IMR-90 (cell line): Measurements from ENCODE around the gene SEMA4B. TPM values are rescaled to one million over a fixed set of nuclear protein-coding genes. Genes with fewer than 3 reads are reported as not detected.

Experiments
- ATAC-seq: fragments of 200-7000 bp; cut with Tn5 transposase; 2 replicates; pipeline ENCODE4 v1.9.1; 2020; ENCODE audit warnings: low read depth, mild to moderate bottlenecking, moderate library complexity
- BruUV-seq: library from RNA; stranded (reverse); fragments of 400-500 nt; replicated peaks from 2 replicates; lab custom pipeline; 2021; lab: Mats Ljungman, UMichigan
- CTCF ChIA-PET: fragments of 300-600 bp; formaldehyde crosslinking; extraction: SDS; loops from one replicate; lab custom pipeline; 2021; ENCODE audit warnings: antibody characterized with exemption; lab: Yijun Ruan, JAX
- POLR2A ChIA-PET: fragments of 300-600 bp; sonication (Branson Sonifier 250); formaldehyde crosslinking; loops from one replicate; lab custom pipeline; 2022; ENCODE audit warnings: antibody characterized with exemption; ENCODE audit not compliant: unreplicated experiment; lab: Charles Lee
- DNase-seq: peaks from one replicate; pipeline ENCODE4 v3.0.0; 2013
- H2AFZ ChIP-seq: replicated peaks from 2 replicates; pipeline ENCODE3; 2013; ENCODE audit warnings: low read length, mild to moderate bottlenecking; ENCODE audit not compliant: poor library complexity
- H2AK5ac ChIP-seq: 2 replicates; pipeline ENCODE4 v1.6.1; 2013; ENCODE audit warnings: low read depth, low read length, inconsistent platforms
- H2AK9ac ChIP-seq: replicated peaks from 2 replicates; pipeline ENCODE3; 2013; ENCODE audit warnings: mild to moderate bottlenecking, low read depth, low read length, moderate library complexity; ENCODE audit not compliant: poor library complexity
- H2BK120ac ChIP-seq: 2 replicates; pipeline ENCODE4 v1.6.1; 2013; ENCODE audit warnings: low read depth, low read length, inconsistent platforms
- H2BK15ac ChIP-seq: 3 replicates; pipeline ENCODE4 v1.6.1; 2013; ENCODE audit warnings: low read depth, low read length, inconsistent platforms
- H2BK20ac ChIP-seq: 2 replicates; pipeline ENCODE4 v1.6.1; 2013; ENCODE audit warnings: low read depth, mild to moderate bottlenecking, inconsistent platforms, low read length, moderate library complexity
- H2BK5ac ChIP-seq: 2 replicates; pipeline ENCODE4 v1.6.1; 2013; ENCODE audit warnings: mild to moderate bottlenecking, low read depth, low read length, inconsistent platforms; ENCODE audit not compliant: poor library complexity, severe bottlenecking
- H3K14ac ChIP-seq: replicated peaks from 2 replicates; pipeline ENCODE4 v1.6.1; 2013; ENCODE audit warnings: low read depth, low read length, inconsistent platforms
- H3K18ac ChIP-seq: 2 replicates; pipeline ENCODE4 v1.6.1; 2013; ENCODE audit warnings: low read depth, low read length, control low read depth
- H3K23ac ChIP-seq: 2 replicates; pipeline ENCODE4 v1.6.1; 2013; ENCODE audit warnings: low read depth, low read length, inconsistent platforms
- H3K27ac ChIP-seq: 2 replicates; pipeline ENCODE4 v1.5.1; 2013; ENCODE audit warnings: mild to moderate bottlenecking, control low read depth, low read length; ENCODE audit not compliant: insufficient read depth
- H3K27me3 ChIP-seq: 2 replicates; pipeline ENCODE4 v1.6.1; 2013; ENCODE audit warnings: low read length; ENCODE audit not compliant: control insufficient read depth, insufficient read depth
- H3K36me3 ChIP-seq: 2 replicates; pipeline ENCODE4 v1.6.1; 2013; ENCODE audit warnings: low read length, mixed read lengths; ENCODE audit not compliant: control insufficient read depth, insufficient read depth
- H3K4ac ChIP-seq: 2 replicates; pipeline ENCODE4 v1.6.1; 2013; ENCODE audit warnings: low read depth, low read length, inconsistent platforms
- H3K4me1 ChIP-seq: 2 replicates; pipeline ENCODE4 v1.6.1; 2013; ENCODE audit warnings: low read length, mixed read lengths; ENCODE audit not compliant: control insufficient read depth, insufficient read depth
- H3K4me2 ChIP-seq: 2 replicates; pipeline ENCODE4 v1.6.1; 2013; ENCODE audit warnings: low read depth, mild to moderate bottlenecking, control low read depth, low read length, moderate library complexity
- H3K4me3 ChIP-seq: 2 replicates; pipeline ENCODE4 v1.5.1; 2013; ENCODE audit warnings: low read depth, mild to moderate bottlenecking, control low read depth, low read length, moderate library complexity; ENCODE audit not compliant: insufficient read depth
- H3K56ac ChIP-seq: 2 replicates; pipeline ENCODE4 v1.6.1; 2013; ENCODE audit warnings: low read length, inconsistent platforms; ENCODE audit not compliant: insufficient read depth; ENCODE audit errors: extremely low read depth
- H3K79me1 ChIP-seq, 2 experiments: 2 replicates each; pipeline ENCODE4 v1.6.1; 2013; ENCODE audit warnings: low read length in 2 of 2, inconsistent platforms in 1 of 2, low read depth in 1 of 2
- H3K9ac ChIP-seq: 2 replicates; pipeline ENCODE4 v1.6.1; 2013; ENCODE audit warnings: low read depth, low read length, control low read depth
- H3K9me1 ChIP-seq: 2 replicates; pipeline ENCODE4 v1.6.1; 2013; ENCODE audit warnings: low read length, inconsistent platforms; ENCODE audit not compliant: insufficient read depth
- H3K9me3 ChIP-seq: 2 replicates; pipeline ENCODE4 v1.6.1; 2013; ENCODE audit warnings: low read length; ENCODE audit not compliant: control insufficient read depth, insufficient read depth
- H4K20me1 ChIP-seq: 2 replicates; pipeline ENCODE4 v1.6.1; 2013; ENCODE audit warnings: low read length, inconsistent platforms; ENCODE audit not compliant: insufficient read depth
- H4K5ac ChIP-seq: 2 replicates; pipeline ENCODE4 v1.6.1; 2013; ENCODE audit warnings: mild to moderate bottlenecking, low read depth, low read length, control low read depth
- H4K8ac ChIP-seq, 2 experiments: 2 replicates each; pipeline ENCODE4 v1.6.1; 2013; ENCODE audit warnings: low read depth in 2 of 2, low read length in 2 of 2, control low read depth in 1 of 2, inconsistent platforms in 1 of 2
- H4K91ac ChIP-seq: 2 replicates; pipeline ENCODE4 v1.6.1; 2013; ENCODE audit warnings: low read depth, low read length, inconsistent platforms; ENCODE audit not compliant: insufficient read depth
- CHD1 ChIP-seq: IDR thresholded peaks from 2 replicates; pipeline ENCODE4 v1.6.1; 2012; ENCODE audit warnings: low read depth, low read length, improper control_type of control experiment
- FOS ChIP-seq: fragments of 150-350 bp; IDR thresholded peaks from 2 replicates; pipeline ENCODE4 v1.6.1; 2016; ENCODE audit warnings: low read depth, low read length
- MAFK ChIP-seq: IDR thresholded peaks from 2 replicates; pipeline ENCODE4 v1.6.1; 2012; ENCODE audit warnings: low read depth, low read length, improper control_type of control experiment
- MXI1 ChIP-seq: IDR thresholded peaks from 2 replicates; pipeline ENCODE4 v1.6.1; 2012; ENCODE audit warnings: low read depth, mild to moderate bottlenecking, low read length, moderate library complexity, borderline replicate concordance
- WGBS, 2 experiments: methylation state at CpG; one replicate each; pipeline versions ENCODE4 v1.1.5 to v1.1.7; 2013; ENCODE audit warnings: missing lambda C conversion rate in 2 of 2; ENCODE audit not compliant: insufficient read length in 1 of 2; ENCODE audit errors: extremely low coverage in 2 of 2; 5-methylcytosine and 5-hydroxymethylcytosine counted together
- dilution Hi-C: fragments of 300-500 bp; cut with HindIII; formaldehyde crosslinking; loops from one replicate; pipeline ENCODE4 v1.14.3; 2018; ENCODE audit warnings: low sequenced_read_pairs; ENCODE audit not compliant: unreplicated experiment
- in situ Hi-C: fragments of 300-500 bp; cut with MboI; formaldehyde crosslinking; loops from 3 replicates; pipeline ENCODE4 v1.14.3; 2019; ENCODE audit warnings: low sequenced_read_pairs, inconsistent platforms, mixed read lengths
- intact Hi-C: fragments of 100-400 bp; cut with micrococcal nuclease; formaldehyde crosslinking; loops from 2 replicates; pipeline ENCODE4 v1.10.0; 2022
- polyA plus RNA-seq, 3 experiments: library from polyadenylated mRNA; depleted of rRNA; stranded (reverse); fragments of >200 nt; gene quantifications; 2 replicates each; pipeline ENCODE4 v1.2.3, GENCODE V29; 2012; ENCODE audit warnings: low replicate concordance in 1 of 3
- total RNA-seq: library from RNA; depleted of rRNA; stranded (reverse); fragments of >200 nt; gene quantifications from 2 replicates; pipeline ENCODE4 v1.2.3, GENCODE V29; 2012
- TF ChIP-seq, protein P1 (sequence below): fragments of 150-350 bp; IDR thresholded peaks from 2 replicates; pipeline ENCODE4 v1.6.1; 2017; ENCODE audit warnings: mild to moderate bottlenecking, antibody characterized with exemption, low read length, low read depth

Gene SEMA4B
- total and polyA plus RNA-seq, 2 of the 4 experiments (the other 2 are of a cell fraction), result 5.0 to 22.5 TPM

DNA sequence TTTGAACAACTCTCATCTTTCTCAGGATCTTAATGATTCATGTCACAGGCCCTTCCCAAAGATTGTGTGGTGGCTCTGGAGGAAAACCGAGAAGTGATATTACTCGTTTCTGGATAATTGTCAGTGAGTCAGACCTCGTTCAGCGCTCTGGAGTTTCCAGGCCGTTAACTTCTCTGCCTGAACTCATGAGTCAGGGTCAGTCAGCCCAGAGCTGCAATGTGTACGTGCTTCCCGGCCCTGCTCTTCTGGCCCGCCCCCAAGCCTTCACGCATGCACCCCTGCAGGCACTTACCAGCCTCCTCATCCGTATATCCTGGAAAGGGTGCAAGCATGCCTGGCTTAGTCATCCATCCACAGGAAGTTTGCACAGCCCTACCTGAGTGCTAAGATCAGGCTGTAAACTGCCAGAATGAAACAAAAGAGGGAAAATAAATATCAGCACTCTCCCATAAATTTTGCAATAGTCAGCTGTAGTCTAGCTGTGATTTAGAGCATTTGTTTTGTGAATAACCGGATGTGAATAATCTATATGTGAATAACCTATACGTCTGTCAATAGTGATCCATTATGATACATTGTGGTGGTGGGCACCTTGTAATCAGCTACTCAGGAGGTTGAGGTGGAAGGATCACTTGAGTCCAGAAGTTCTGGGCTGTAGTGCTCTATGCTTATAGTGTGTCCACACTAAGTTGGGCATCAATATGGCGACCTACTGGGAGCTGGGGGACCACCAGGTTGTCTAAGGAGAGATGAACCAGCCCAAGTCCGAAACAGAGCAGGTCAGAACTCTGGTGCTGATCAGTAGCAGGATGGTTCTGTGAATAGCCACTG lies 35.3 kb upstream of the SEMA4B start (continued):
- TF ChIP-seq, protein P1, sequence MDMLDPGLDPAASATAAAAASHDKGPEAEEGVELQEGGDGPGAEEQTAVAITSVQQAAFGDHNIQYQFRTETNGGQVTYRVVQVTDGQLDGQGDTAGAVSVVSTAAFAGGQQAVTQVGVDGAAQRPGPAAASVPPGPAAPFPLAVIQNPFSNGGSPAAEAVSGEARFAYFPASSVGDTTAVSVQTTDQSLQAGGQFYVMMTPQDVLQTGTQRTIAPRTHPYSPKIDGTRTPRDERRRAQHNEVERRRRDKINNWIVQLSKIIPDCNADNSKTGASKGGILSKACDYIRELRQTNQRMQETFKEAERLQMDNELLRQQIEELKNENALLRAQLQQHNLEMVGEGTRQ, result no peak
- TF ChIP-seq MXI1, result peak; percentile 66; the same call in 1 of the 2 replicates

DNA sequence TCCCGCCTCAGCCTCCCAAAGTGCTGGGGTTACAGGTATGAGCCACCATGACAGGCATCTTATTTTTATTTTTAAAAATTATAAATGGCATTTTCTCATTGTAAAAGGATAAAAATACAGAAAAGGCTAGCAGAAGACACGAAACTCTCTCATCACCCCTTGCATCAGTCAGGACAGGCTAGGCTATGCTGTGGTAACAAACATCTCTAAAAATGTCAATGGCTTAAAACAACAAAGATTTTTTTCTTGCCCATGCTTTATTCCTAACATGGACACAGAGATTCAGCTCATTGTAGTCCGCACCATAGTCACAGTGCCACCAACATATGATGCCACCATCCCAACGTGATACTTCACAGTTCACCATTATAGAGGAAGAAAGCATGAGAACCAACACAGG lies 34.0 kb upstream of the SEMA4B start:
- peaks cover 9% of the 10 kb centered on the region for H3K9me1 ChIP-seq
- H3K23ac ChIP-seq, result no peak overlapping the region
- peak overlapping the region; percentile 51 for H3K4ac ChIP-seq
- no peak overlapping the region for H3K14ac ChIP-seq
- TF ChIP-seq FOS, result no peak
- TF ChIP-seq CHD1, result no peak
- TF ChIP-seq MAFK, result no peak
- peak overlapping the region; percentile 82 for H2AK5ac ChIP-seq
- no peaks in the 10 kb centered on the region for H3K79me1 ChIP-seq
- H3K18ac ChIP-seq, result no peak overlapping the region
- ChIA-PET POLR2A (no interaction called here), CTCF (no interaction called here)
- no peak overlapping the region for H3K4me2 ChIP-seq
- H3K27me3 ChIP-seq, result no peaks in the 10 kb centered on the region
- H3K36me3 ChIP-seq, result no peaks in the 10 kb centered on the region
- no peak for ATAC-seq
- H2AFZ ChIP-seq, result no peak overlapping the region
- WGBS, 2 experiments, result no CpG with 5 or more reads among the region's 4 CpGs
- H2AK9ac ChIP-seq, result no peak overlapping the region
- peak overlapping the region; percentile 27; the same call in 1 of the 2 replicates for H2BK20ac ChIP-seq
- no peaks in the 10 kb centered on the region for H3K9me3 ChIP-seq
- no peak overlapping the region for H3K27ac ChIP-seq
- peak overlapping the region; percentile 95 for H2BK15ac ChIP-seq
- H4K20me1 ChIP-seq, result peaks cover 4% of the 10 kb centered on the region; the same call in 1 of the 2 replicates
- in situ Hi-C loops, result no loop called here
- H4K8ac ChIP-seq, result peak overlapping the region in 1 of 2 experiments; percentile 19; a peak in 1 of 4 replicates
- peak overlapping the region; percentile 13; the same call in 1 of the 2 replicates for H4K91ac ChIP-seq
- no peak overlapping the region for H3K56ac ChIP-seq
- H3K4me1 ChIP-seq, result peaks cover 5% of the 10 kb centered on the region; the same call in 1 of the 2 replicates
- H3K4me3 ChIP-seq, result no peak overlapping the region
- no TSS peak for BruUV-seq
- dilution Hi-C loops, result no loop called here
- no peak overlapping the region for H2BK5ac ChIP-seq
- H4K5ac ChIP-seq, result no peak overlapping the region
- H3K9ac ChIP-seq, result no peak overlapping the region
- intact Hi-C loops, result no loop called here
- H2BK120ac ChIP-seq, result peak overlapping the region; percentile 54; the same call in 1 of the 2 replicates
- DNase-seq, result no peak
